Fibroblast of villous mesenchyme (primary cell): ENCODE measurements around the gene SLC6A19. TPM values are rescaled to one million over a fixed set of nuclear protein-coding genes. Genes with fewer than 3 reads are reported as not detected.

Experiments used
- DNase-seq: peaks from one replicate; pipeline ENCODE4 v3.0.0-alpha.2; 2010; ENCODE audit warnings: low read depth
- H3K4me3 ChIP-seq: 2 replicates; pipeline ENCODE4 v1.5.1; 2011; ENCODE audit warnings: low read depth, mild to moderate bottlenecking, low read length
- total RNA-seq: library from RNA; depleted of rRNA; stranded (reverse); fragments of >200 nt; gene quantifications from 2 replicates; pipeline ENCODE4 v1.2.3, GENCODE V29; 2012
- TF ChIP-seq, protein P1 (sequence below): IDR thresholded peaks from 2 replicates; pipeline ENCODE4 v1.5.1; 2012; ENCODE audit warnings: low read depth, mild to moderate bottlenecking, low read length; ENCODE audit not compliant: insufficient read depth

SLC6A19 gene
- total RNA-seq, 1 donor, result not detected

DNA sequence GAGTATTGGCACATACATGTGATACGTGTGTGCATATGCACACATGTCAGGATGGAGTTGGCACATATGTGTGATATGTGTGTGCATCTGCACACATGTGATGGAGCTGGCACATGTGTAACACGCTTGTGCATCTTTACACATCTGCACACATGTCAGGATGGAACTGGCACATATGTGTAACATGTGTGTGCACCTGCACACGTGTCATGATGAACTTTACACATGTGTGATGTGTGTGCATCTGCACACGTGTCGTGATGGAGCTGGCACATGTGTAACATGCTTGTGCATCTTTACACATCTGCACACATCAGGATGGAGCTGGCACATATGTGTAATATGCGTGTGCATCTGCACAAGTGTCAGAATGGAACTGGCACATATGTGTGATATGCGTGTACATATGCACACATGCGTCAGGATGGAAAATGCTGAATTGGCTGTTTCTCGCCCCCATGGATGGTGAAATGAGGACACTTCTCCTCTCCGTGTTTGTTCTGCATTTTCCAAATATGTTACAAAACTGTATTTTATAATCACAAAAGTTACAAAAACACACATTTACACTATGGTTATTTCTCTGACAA is 16.3 kb upstream of the SLC6A19 start:
- TF ChIP-seq, protein P1, sequence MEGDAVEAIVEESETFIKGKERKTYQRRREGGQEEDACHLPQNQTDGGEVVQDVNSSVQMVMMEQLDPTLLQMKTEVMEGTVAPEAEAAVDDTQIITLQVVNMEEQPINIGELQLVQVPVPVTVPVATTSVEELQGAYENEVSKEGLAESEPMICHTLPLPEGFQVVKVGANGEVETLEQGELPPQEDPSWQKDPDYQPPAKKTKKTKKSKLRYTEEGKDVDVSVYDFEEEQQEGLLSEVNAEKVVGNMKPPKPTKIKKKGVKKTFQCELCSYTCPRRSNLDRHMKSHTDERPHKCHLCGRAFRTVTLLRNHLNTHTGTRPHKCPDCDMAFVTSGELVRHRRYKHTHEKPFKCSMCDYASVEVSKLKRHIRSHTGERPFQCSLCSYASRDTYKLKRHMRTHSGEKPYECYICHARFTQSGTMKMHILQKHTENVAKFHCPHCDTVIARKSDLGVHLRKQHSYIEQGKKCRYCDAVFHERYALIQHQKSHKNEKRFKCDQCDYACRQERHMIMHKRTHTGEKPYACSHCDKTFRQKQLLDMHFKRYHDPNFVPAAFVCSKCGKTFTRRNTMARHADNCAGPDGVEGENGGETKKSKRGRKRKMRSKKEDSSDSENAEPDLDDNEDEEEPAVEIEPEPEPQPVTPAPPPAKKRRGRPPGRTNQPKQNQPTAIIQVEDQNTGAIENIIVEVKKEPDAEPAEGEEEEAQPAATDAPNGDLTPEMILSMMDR, result no peak
- H3K4me3 ChIP-seq, result no peak overlapping the region
- no peak for DNase-seq

DNA sequence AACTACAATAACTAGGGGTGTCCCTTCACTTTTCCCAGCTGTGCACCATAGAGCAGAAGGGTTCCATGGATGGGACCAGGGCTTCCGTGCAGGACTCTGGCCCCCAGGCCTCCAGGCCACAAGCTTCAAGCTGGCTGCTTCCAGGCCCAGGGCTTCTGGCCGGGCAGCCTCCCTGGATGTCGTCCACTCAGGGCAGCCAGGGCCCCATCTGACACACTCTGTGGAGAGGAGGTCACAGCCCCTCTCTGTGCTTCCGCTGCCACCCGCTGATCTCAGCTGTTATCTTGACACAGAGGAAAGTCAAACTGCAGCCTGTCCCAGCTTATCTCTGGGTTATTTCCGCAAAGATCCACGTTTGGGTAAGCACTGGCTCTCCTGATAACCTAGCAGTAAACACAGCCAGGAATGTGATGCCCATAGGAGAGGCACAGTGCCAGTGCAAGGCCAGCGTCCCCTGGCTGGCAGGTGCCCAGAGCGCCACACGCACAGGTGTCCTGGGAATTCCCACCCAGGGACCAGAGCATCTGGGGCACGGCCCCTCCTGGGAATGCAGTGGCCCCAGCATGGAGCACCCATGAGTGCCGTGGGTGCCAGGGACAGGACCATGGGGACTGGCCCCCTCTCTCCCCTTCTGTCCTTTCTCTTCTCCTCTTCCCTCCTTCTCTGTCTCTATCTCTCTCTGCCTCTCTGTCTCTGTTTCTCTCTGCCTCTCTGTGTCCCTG is 15.6 kb upstream of the SLC6A19 start:
- H3K4me3 ChIP-seq, result no peak overlapping the region
- TF ChIP-seq, protein P1, result no peak
- no peak for DNase-seq

GRCh38 chr5:1186351-1187233 is 14.8 kb upstream of the SLC6A19 start:
- TF ChIP-seq, protein P1, result no peak
- H3K4me3 ChIP-seq, result no peak overlapping the region
- no peak for DNase-seq

DNA sequence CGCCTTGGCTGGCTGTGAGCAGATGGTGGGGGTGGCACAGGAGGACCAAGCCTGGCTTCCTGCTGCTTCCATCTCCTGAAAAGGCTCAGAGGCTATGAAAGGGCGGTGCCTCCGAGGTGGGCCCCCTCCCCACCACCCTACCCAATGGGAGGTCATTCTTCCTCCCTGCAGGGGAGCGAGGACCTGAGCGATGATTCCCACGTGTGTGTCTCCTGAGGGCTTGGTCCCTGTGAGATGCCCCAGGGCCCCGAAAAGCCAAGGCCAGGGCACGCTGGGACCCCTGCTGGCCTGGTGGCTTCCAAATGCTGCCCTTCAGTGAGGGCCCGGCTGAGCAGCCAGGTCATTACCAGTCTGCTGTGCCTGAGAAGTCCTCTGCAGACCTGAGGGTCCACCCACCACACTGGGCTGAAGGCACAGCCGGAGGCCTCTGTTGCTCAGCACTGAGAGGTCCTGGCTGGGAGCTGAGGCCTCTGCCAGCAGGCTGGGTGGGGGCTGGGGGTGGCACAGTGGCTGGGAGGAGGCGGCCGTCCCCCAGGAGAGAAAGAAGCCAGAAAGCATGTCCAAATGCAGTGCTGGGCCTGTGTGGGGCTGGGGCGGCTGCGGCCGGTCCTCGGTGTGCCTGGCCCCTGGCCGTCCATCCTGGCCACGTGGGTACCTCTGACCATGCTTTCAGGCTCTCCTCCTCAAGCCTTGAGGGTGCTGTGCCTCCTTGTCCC is 14.0 kb upstream of the SLC6A19 start:
- H3K4me3 ChIP-seq, result no peak overlapping the region
- TF ChIP-seq, protein P1, result no peak
- no peak for DNase-seq

DNA sequence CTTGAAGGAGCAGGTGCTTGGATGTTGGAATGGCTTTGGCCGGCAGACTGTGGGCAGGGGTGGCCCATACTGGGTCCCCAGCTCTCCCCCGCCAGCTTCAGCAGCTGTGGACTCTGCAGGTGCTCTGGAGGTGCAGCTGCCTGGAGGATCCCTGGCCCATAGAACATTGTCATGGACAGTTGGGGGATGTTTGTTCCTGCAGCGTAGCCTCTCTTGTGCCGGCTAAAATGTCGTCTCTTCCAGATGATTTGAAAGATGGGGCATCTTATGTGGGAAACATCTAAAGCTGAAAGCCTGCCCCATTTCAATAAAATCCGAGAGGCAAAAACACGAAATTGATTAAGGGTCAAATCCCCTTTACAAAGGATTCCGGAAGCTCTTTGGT is 13.5 kb upstream of the SLC6A19 start:
- no peak for DNase-seq
- TF ChIP-seq, protein P1, result no peak

DNA sequence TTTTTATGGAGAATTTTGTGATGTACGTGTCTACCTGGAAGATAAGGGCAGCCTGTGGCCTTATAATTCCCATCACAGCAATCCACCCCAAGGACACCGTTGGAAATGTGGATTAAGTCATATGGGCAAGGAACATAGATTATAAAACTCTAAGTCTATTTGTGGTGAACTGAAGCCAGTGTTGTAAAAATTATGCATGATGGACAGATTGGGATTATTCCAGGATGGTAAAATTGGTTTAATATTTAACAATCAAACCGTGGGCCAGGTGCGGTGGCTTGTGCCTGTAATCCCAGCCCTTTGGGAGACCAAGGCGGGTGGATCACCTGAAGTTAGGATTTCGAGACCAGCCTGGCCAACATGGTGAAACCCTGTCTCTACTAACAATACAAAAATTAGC is 12.9 kb upstream of the SLC6A19 start:
- DNase-seq, result no peak
- TF ChIP-seq, protein P1, result no peak
- H3K4me3 ChIP-seq, result no peak overlapping the region

More for the DNA sequence above, 13.5 kb upstream of the SLC6A19 start:
- no peak overlapping the region for H3K4me3 ChIP-seq
